Chondrocyte (in vitro differentiated cells): ENCODE results near the gene INPP5A. TPM values are rescaled to one million over a fixed set of nuclear protein-coding genes. Genes with fewer than 3 reads are reported as not detected.

Experiments
- DNase-seq: peaks from one replicate; pipeline ENCODE4 v3.0.0; 2021; ENCODE audit warnings: mixed read lengths, low spot score
- H3K27ac Mint-ChIP-seq: one replicate; pipeline ENCODE4 v1.8.0; 2021; ENCODE audit warnings: mild to moderate bottlenecking, moderate library complexity, mixed read lengths; ENCODE audit not compliant: unreplicated experiment
- H3K27me3 Mint-ChIP-seq: 2 replicates; pipeline ENCODE4 v1.8.0; 2021; ENCODE audit warnings: low read depth, mixed read lengths
- H3K36me3 Mint-ChIP-seq: 2 replicates; pipeline ENCODE4 v1.8.0; 2021; ENCODE audit warnings: low read depth, mixed read lengths
- H3K4me1 Mint-ChIP-seq: 2 replicates; pipeline ENCODE4 v1.8.0; 2021; ENCODE audit warnings: low read depth, mild to moderate bottlenecking, mixed read lengths
- H3K4me3 Mint-ChIP-seq: one replicate; pipeline ENCODE4 v1.8.0; 2021; ENCODE audit warnings: mild to moderate bottlenecking, moderate library complexity, mixed read lengths; ENCODE audit not compliant: unreplicated experiment
- H3K9me3 Mint-ChIP-seq: 2 replicates; pipeline ENCODE4 v1.8.0; 2021; ENCODE audit warnings: low read depth, mixed read lengths
- total RNA-seq: library from RNA; stranded (reverse); gene quantifications from 3 replicates; pipeline ENCODE4 v1.2.1, GENCODE V29; 2021
- TF ChIP-seq, protein P1 (sequence below): fragments of 200-600 bp; sonication (generic); IDR thresholded peaks from 2 replicates; pipeline ENCODE4 v1.5.0; 2021; ENCODE audit warnings: antibody characterized with exemption, mild to moderate bottlenecking, moderate library complexity

The INPP5A gene
- total RNA-seq, 1 donor from 2014 or later = 40.6 TPM

GRCh38 chr10:132657127-132657706 lies 119.6 kb downstream of the INPP5A start:
- Mint-ChIP-seq H3K4me3 (no peak overlapping the region), H3K36me3 (peaks cover 16% of the 10 kb centered on the region), H3K27ac (no peak overlapping the region), H3K9me3 (no peaks in the 10 kb centered on the region), H3K4me1 (peaks cover 8% of the 10 kb centered on the region), H3K27me3 (no peaks in the 10 kb centered on the region)
- TF ChIP-seq, protein P1, sequence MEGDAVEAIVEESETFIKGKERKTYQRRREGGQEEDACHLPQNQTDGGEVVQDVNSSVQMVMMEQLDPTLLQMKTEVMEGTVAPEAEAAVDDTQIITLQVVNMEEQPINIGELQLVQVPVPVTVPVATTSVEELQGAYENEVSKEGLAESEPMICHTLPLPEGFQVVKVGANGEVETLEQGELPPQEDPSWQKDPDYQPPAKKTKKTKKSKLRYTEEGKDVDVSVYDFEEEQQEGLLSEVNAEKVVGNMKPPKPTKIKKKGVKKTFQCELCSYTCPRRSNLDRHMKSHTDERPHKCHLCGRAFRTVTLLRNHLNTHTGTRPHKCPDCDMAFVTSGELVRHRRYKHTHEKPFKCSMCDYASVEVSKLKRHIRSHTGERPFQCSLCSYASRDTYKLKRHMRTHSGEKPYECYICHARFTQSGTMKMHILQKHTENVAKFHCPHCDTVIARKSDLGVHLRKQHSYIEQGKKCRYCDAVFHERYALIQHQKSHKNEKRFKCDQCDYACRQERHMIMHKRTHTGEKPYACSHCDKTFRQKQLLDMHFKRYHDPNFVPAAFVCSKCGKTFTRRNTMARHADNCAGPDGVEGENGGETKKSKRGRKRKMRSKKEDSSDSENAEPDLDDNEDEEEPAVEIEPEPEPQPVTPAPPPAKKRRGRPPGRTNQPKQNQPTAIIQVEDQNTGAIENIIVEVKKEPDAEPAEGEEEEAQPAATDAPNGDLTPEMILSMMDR = no peak
- no peak for DNase-seq

DNA sequence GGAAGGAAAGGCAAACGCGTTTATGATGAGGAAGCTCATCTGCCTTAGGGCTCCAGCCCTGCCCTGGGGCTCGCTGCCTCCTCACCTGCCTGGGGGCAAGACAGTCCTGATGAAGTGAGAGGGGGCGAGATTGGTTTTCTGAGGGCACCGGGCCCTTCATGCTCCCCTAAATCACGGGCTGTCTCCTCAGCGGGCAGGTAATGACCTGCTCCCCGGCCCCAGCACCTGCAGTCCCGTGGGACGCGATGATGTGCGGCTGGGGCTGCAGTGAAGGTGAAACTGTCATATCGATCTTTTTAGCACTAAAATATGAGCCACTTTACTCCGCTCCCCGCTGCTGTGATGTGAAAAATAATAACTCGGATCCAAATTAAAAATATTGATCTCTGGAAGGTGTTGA lies 120.2 kb downstream of the INPP5A start:
- Mint-ChIP-seq H3K4me1 (peaks cover 9% of the 10 kb centered on the region), H3K4me3 (no peak overlapping the region), H3K27me3 (no peaks in the 10 kb centered on the region), H3K9me3 (no peaks in the 10 kb centered on the region), H3K36me3 (peaks cover 12% of the 10 kb centered on the region), H3K27ac (no peak overlapping the region)
- TF ChIP-seq, protein P1 = no peak
- DNase-seq = no peak

GRCh38 chr10:132658546-132659205 lies 121.1 kb downstream of the INPP5A start:
- no peak overlapping the region for H3K4me3 Mint-ChIP-seq
- no peaks in the 10 kb centered on the region for H3K27me3 Mint-ChIP-seq
- H3K36me3 Mint-ChIP-seq = peaks cover 12% of the 10 kb centered on the region
- no peak for DNase-seq
- H3K9me3 Mint-ChIP-seq = no peaks in the 10 kb centered on the region
- TF ChIP-seq, protein P1 = no peak
- H3K27ac Mint-ChIP-seq = no peak overlapping the region
- H3K4me1 Mint-ChIP-seq = peaks cover 9% of the 10 kb centered on the region

DNA sequence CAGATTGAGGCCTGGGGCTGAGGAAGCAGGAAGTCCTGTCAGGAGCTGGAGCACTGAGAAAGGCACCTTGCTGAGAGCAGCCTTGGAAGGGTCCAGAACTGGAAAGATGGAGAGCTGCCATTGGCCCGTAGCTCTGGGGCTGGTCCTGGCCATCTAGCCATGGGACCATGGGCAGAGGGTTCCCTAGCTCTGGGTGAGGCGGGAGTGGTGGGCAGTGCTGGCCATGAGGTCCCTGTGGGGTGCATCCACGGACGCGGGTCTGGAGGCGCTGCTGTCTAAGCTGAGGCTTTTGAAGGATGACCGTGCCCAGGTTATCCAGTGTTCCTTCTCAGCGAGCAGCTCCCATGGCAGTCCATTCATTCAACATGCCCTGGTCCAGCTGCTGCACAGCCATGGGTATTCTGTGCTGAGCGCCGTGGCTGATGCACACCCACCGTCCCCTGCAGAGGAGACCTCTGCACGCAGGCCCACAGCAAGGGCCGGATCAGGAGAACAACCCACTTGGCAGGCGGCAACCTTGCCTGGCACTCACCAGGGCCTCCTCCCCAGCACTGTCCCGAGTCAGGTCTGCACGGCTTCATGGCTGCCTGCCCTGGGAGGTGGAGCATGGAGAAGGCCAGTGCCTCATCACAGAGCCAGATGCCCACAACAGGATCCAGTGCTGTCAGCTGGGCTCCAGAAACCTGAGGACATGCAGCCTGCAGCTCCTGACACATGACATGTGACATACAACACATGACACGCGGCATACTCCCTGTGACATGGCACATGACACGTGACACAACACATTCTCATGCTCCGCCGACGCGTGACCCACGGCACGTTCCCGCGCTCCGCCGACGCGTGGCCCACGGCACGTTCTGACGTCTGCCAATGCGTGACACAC lies 121.9 kb downstream of the INPP5A start:
- H3K9me3 Mint-ChIP-seq = no peaks in the 10 kb centered on the region
- H3K27me3 Mint-ChIP-seq = no peaks in the 10 kb centered on the region
- H3K4me1 Mint-ChIP-seq = peaks cover 13% of the 10 kb centered on the region
- TF ChIP-seq, protein P1 = no peak
- H3K4me3 Mint-ChIP-seq = no peak overlapping the region
- no peak for DNase-seq
- no peak overlapping the region for H3K27ac Mint-ChIP-seq
- peaks cover 12% of the 10 kb centered on the region for H3K36me3 Mint-ChIP-seq

DNA sequence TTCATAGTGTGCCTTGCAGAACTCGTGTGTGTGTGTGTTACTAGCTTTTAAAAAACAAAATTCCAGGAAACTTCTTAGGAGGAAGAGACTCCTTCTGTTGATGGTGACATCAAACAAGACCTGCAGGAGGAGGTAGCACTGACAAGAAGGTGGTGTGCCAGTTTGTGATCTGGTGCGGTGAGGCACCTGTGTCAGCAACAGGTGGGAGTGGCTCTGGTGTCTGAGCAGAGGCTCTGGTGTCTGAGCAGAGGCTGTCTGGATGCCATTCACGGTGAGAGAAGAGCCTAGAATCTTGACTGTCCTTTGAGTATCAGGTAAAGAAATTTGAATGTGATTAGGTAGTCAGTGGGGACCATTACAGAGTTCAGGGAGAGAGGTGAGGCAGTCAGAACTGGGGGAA lies 122.8 kb downstream of the INPP5A start:
- Mint-ChIP-seq H3K27ac (no peak overlapping the region), H3K4me1 (peaks cover 10% of the 10 kb centered on the region), H3K36me3 (peaks cover 12% of the 10 kb centered on the region), H3K9me3 (no peaks in the 10 kb centered on the region), H3K4me3 (no peak overlapping the region), H3K27me3 (no peaks in the 10 kb centered on the region)
- DNase-seq = no peak
- TF ChIP-seq, protein P1 = no peak
